ENCODE data around the gene CR2. TPM values are rescaled to one million over a fixed set of nuclear protein-coding genes. Genes with fewer than 3 reads are reported as not detected.
"Not testable (repeated sequence)": the region's sequence is repeated elsewhere in the genome, so short reads cannot be mapped to it uniquely, and the experiment has no call there.

The CR2 gene
- polyA plus RNA-seq, 5 donors, result 0.12 to 0.40 (median 0.19) TPM

GRCh38 chr1:207444514-207445217 lies 9.5 kb upstream of the CR2 start:
- no peak for DNase-seq

GRCh38 chr1:207453710-207454045 lies 450 bp upstream of the CR2 start:
- DNase-seq, result no peak

GRCh38 chr1:207455183-207455754 lies 1.1 kb downstream of the CR2 start:
- DNase-seq, result no peak

DNA sequence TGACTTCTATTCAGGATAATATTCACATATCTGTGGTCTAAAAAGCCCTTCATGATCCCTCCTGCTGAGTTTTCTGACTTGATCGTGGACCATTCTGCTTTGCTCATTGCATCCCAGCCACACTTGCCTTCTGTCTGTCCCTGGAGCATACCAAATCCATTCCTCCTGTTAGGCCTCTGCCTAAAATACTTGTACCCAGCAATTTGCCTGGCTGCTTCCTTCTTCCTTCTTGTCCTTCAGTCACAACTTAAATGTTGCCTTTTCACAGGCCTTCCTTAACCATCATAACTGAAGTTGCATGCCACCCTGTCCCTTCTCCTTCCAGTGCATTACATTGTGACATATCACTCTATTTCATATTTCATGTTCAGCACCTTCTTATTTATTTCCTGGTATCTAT lies 4.3 kb downstream of the CR2 start:
- no peak for DNase-seq

- DNase-seq, result no peak
Observed at GRCh38 chr1:207459008-207459407, 4.9 kb downstream of the CR2 start.

GRCh38 chr1:207461649-207462048 lies 7.5 kb downstream of the CR2 start:
- DNase-seq, result no peak

- no peak for DNase-seq
Observed at GRCh38 chr1:207462535-207462934, 8.4 kb downstream of the CR2 start.

DNA sequence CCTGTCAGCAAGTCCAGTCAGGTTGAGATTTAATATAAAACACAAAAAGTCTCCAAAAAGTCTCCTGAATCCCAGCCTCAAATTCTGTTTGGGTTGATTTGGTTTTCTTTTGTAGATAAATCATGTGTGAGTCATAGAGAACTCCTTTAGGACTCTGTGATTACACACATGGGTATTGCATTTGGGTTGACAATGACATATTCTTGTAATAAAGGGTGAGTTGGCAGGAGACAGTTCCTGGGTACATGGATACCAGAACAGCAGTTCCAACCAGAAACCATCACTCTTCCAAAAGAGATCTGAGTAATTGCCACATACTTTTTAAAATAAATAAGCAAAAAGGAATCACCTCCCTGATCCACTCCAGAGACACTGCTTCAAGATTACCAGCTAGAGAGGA lies 8.9 kb downstream of the CR2 start:
- DNase-seq, result no peak

- DNase-seq, result no peak
Observed at GRCh38 chr1:207463571-207463970, 9.4 kb downstream of the CR2 start.

DNA sequence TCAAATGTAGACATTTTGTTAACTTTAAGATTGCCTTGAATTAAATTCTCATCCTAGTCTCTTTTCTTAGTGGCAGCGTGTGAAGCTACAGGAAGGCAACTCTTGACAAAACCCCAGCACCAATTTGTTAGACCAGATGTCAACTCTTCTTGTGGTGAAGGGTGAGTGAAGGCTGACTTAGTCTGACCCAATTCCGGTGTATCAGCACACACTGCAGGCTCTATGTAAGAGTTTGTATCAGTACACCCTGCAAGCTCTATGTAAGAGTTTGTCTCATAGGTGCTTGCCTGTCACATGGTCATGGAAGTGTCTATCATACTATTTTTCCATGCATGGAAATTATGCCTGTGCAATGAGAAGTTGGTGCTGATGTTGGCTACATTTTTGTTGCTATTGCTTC lies 16.8 kb downstream of the CR2 start:
- no peak for DNase-seq

DNA sequence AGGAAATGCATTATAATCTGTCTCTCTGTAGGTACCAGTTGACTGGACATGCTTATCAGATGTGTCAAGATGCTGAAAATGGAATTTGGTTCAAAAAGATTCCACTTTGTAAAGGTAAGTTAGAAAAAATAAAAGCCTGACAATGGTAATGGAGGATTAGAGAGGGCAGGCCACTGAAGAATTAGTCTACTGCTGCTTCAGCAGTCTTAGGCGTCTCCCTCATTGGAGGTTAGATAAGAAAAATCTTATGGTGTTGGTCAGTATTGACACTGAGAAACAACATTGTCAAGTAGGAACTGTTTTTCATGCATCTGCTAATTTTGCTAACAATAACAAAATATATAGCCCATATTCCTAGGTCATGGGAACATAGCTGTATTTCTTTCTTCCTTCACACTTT lies 20.1 kb downstream of the CR2 start:
- DNase-seq, result no peak

DNA sequence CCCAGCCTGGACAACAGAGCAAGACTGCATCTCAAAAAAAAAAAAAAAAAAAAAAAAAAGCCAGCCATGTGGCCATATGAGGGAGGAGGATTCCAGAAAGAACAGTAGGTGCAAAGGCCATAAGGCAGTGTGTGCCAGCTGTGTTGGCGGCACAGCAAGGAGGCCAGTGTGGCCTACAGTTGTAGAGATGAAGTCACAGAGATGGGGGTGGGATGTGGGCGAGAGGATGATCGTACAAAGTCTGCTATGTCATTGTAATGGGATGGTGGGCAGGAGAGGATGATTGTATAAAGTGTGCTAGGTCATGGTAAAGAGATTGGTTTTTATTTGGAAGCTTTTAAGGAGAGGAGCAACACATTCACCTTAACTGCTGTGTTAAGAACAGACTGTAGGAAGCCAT lies 32.1 kb downstream of the CR2 start:
- no peak for DNase-seq

- no peak for DNase-seq
Observed at GRCh38 chr1:207487636-207488035, 33.5 kb downstream of the CR2 start.

DNA sequence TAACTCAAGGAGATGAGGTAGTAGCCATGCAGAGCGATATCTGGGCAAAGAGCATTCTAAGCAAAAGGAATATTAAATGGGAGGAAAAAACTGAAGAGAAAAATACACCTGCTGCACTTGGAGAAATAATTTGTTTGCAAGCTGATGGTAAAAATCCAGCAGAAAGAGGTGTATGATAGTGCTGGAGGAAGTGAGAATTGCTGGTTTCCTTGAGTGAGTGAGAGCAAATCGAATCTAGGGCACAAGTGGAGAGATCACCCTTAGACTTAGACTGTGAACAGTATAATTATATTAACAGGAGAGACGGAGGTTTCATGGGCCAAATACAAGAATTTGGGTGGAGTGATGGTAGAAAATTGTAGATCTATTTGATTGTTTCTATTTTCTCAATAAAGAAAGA lies 39.1 kb downstream of the CR2 start:
- DNase-seq, result no peak

GRCh38 chr1:207494171-207494570 lies 40.0 kb downstream of the CR2 start:
- no peak for DNase-seq

- DNase-seq, result not testable (repeated sequence)
Observed at GRCh38 chr1:207495281-207495680, 41.2 kb downstream of the CR2 start.

- DNase-seq, result peak in 1 of 2 donors; percentile 1
Observed at GRCh38 chr1:207495801-207496792, 42.0 kb downstream of the CR2 start, which contains the start of gene CR1. Gene CR1 (plus strand): TSS chr1:207496157. CDS start chr1:207496268, 111 bp downstream.

DNA sequence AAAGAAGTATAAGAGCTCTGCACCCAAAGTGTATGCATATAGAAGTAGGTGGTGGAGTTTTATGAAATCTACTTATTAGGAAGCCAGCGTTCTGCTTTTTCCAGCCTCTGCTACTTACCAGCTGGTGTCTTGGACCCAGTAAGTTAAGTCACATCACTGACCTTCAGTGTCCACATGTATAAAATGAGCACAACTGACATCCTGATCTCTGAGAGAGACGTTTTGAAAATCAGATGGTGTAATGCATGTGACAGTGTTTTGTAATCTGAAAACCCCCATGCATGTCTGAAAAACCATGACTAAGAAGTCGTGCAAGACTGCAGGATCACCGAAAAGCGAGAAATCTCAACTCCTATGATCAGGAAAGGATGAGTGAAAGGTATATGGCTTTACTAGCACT lies 43.8 kb downstream of the CR2 start:
- no peak for DNase-seq

DNA sequence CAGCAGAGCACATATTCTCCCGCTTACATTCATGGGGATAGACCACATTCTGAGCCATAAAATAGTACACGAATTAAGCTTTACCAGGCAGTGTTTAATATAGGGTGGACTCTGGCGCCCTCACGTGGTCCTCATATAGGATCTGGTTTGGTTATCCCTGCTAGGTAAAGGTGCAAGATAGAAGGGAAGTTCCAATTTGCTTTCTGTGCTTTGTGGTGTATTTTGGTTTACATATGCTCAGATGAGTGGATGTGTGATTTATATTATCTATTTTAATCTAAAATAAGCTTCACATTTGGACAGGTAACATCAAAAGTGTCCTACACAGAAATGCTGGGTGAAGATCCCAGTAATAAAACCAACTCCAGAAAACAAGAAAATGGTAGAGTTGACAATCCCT lies 45.4 kb downstream of the CR2 start:
- DNase-seq, result peak; percentile 43 to 47

GRCh38 chr1:207500306-207500705 lies 46.2 kb downstream of the CR2 start:
- DNase-seq, result no peak

DNA sequence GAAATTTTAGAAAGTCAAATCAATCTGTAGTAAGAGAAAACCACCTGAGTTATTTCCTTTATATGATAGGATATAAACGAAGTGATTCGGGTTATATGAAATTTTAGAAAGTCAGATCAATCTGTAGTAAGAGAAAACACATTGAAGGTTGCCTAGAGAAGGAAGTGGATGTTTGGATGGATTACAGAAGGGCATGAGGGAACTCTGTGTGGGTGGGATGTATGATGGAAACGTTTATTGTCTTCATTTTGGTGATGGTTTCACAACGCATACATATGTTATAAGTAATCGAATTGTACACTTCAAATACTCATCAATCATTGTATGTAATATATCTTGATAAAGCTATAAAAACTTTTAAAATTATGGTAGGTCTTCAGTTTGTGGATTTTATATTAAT lies 46.9 kb downstream of the CR2 start:
- no peak for DNase-seq

GRCh38 chr1:207502726-207503125 lies 48.6 kb downstream of the CR2 start:
- no peak for DNase-seq

- DNase-seq, result no peak
Observed at GRCh38 chr1:207503950-207504349, 49.8 kb downstream of the CR2 start.
